Smooth muscle cell of the brain vasculature (primary cell): Measurements from ENCODE around the gene RCOR1.

Experiments used
- DNase-seq: peaks from one replicate; pipeline ENCODE4 v3.0.0-alpha.2; 2012; ENCODE audit warnings: low read depth, low spot score

RCOR1 gene

DNA sequence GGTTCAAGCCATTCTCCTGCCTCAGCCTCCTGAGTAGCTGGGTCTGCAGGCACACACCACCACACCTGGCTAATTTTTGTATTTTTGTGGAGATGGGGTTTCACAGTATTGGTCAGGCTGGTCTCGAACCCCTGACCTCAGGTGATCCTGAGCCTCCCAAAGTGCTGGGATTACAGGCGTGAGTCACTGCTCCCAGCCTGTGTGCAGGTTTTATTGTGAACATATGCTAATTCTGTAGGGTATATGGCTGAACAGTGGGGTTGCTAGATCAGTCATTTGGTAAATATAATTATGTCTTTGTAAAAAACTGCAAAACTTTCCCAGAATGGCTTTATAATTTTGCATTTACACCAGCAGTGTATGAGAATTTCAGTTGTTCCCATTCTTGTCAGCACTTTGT is 85.9 kb downstream of the RCOR1 start:
- no peak for DNase-seq

DNA sequence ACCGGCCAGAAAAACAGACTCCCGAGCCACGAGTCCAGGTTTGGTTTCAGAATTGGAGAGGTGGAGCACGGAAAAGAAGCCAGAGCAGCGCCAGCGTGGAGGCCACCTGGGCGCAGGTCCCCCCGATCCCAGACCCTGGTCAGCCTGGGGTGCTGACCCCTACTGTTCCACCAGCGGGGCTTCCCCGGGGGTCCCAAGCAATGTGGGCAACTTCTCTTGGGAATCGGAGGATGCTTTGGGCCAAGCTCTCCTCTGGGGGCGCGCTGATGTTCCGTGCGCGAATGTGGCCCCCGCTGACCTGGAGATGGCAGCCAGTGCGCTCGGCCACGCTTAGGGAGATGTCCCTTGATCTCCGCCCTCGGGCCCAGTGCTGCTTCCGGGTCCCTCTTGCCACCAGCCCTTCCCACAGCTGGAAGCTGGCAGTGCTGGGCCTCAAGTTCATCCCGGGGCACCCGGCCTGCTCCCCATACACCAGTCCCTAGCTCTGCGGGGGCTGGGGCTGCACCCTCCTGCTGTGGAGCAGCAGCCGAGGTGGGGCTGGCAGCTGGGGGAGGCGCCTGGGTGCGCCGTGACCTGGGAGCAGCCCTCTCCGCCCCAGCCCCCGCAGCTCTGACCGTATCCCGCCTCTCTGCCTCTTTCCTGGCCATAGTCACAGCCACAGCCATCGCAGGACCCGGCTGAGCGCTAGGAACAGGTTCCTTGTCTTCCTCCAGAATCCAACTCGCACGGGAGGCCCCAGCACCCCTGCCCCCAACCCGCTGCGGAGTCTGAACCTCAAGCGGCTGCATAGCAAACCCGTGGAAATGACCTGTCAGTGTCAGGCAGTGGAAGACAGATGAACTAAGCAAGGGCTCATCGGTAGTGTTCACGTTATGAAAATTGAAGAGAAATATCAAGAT is 91.2 kb downstream of the RCOR1 start:
- DNase-seq, result no peak

DNA sequence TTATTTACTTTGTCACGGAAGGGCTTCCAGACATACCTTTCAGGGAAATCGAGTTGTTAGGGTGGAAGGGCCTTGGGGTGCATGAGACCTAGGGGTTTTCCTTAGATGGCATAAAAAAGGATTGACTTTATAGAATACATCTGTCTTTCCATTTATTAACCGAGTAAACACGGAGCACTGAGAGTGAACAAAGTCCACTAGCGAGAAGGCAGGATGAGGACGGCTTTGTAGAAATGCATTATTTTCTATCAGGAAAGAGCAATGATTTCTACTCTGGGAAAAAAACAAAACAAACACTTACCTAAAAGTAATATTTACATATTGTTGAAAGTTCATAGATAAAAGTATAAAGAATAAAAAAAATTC is 91.8 kb downstream of the RCOR1 start:
- no peak for DNase-seq

DNA sequence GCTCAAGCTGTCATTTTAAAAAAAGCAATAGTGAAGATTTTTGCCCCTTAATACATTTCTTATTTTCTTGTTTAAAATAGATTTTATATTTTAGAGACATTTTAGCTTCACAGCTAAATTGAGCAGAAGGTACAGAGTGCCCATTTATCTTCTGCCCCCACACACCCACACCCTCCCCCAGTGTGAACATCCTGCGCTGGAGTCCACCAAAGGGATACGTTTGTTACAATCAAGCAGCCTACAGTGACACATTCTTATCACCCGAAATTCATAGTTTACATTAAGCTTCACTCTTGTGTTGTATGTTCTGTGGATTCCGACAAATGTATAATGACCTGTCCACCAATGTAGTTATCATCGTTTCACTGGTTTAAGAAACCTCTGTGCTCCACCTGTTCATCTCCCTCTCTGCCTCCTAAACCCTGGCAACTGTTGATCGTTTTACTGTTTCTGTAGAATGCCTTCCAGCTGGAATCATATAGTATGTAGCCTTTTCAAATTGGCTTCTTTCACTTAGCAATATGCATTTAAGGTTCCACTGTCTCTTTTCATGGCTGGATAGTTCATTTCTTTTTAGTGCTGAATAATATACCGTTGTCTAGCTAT is 93.8 kb downstream of the RCOR1 start:
- no peak for DNase-seq

DNA sequence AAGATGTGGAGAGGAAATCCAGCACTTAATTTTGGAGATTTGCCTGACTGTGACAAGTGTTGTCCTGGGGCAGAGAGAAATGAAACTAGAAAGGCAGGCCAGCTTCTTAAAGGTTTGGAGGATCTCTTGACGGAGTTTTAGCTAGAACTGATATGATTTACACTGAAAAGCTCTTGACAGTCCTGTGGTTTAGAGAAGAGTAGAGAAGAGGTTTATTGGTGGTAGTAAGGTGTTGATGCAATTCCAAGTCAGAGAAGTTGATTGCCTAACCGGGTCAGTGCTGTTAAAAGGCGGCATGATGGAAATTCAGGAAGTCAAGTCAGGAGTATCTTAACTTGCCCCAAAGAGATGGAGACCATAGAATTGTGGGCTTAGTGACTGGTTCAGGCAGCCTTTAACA is 95.8 kb downstream of the RCOR1 start:
- no peak for DNase-seq

DNA sequence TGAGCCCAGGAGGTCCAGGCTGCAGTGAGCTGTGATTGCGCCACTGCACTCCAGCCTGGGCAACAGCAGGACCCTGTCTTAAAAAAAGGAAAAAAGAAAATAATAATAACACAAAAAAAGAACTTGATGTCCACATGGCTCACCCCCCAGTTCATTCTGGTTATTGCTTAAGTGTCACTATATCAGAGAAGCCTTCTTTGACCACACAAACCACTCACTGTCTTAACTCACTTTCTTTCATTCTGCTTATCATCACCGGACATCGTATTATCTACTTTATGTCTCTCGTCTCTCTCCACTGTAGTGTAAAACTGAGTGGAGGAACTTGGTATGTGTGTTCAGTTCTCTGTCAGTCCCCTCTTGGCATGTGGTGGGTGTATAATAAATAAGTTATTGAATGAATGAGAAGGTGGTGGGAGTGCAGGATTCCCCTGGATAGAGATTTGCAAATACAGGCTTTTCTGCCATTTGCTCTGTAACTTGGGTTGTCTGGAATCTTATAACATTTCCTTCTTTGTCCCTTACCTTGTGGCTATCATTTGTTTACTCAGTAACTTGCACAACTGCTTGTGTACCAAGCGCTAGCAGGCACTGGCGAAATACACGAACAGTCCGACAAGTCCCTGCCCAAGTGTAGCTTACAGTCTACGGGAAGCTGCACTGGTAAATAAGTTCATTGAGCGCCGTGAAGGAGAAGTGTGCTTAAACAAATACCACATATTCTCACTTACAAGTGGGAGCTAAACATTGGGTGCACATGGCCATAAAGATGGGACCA is 98.2 kb downstream of the RCOR1 start:
- DNase-seq, result no peak

DNA sequence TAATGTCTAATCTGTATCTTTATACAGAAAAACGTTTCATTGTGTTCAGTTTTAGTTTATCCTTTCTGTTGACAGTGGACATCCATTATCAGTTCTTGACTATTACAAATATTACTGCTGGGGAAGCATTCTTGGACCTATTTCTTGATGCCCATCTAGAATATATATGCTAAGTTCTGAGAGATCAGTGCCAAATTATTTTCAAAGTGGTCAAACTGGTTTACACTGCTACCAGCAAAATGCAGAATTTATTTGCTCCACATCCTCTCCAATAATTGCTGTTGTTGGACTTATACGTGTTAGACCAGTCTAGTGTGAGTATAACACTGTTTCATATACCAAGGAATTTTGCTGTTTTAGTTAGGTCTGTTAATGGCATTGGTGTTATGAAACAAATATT is 99.3 kb downstream of the RCOR1 start:
- DNase-seq, result no peak

DNA sequence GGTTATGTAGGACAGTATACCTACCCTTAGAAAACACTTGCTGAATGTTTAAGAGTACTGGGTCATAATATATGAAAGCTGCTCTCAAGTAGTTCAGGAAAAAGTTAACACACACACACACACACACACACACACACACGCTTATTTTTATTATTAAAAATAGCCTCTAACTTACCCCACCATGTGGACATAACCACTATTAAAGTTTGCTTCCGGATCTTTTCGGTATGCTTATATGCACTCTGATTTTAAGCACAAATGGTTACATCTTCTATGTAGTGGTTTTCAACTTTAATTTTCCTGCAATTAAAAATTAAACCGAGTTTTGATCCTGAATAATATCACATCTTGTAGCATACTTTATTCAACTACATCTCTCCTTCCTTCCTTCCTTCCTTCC is 99.9 kb downstream of the RCOR1 start:
- no peak for DNase-seq

DNA sequence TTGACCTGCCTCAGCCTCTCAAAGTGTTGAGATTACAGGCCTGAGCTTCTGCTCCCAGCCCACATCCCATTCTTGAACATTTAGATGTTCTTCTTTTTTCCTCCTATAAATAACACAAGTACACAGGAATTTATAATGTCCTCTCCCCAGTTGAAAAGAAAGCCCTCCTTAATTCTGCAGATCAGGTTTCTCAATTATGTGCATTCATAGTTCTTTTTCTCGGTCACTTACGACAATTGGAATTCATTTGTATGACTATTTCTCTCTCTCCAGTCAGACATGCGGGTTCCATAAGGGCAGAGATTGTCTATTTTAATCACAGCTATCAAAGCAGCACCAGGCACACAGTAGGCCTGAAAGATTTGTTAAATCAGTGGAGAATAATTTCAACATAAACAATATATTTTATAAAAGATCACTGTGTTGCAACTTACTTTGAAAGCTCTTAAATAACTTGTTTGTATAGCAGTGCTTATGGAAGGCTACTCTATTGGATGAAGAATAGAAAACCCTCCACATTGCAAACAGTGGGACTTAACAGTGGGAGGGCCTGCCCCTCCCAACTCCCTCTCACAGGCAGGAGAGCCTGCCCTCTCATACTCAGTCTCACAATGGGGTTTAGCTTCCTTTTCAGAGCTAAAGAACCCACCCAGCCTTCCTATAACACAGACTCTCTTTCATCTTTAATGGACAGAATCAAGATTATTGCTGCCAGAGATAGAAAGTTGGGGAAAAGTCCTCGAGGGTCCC is 100.7 kb downstream of the RCOR1 start:
- DNase-seq, result no peak

DNA sequence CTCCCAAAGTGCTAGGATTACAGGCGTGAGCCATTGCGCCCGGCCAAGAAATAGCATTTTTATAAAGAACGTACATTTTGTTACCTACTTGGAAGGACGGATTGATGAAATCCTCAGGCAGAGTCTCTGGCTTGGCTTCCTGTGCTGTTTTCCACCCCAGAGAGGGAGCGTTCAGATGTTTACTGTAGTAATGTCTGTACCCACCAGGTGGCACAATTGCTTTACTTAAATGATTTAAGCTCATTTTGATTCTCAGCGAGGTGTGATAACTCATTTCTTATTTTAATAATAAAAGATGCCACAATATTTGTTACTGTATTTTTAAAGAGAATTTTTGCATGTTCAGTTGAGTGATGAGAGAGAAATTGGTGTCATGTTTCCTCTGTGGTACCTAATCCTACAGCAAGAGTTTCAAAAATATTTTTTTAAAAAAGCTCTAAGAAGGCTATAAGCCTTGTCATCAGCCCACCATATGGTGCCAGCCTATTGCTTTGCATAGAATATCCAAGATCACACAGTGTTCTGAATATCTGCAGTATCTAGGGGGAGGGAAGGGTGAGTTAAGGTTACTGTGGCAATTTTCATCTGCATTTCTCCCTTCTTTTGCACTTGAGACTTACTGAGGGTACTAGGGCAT is 102.2 kb downstream of the RCOR1 start:
- DNase-seq, result peak; percentile 56

DNA sequence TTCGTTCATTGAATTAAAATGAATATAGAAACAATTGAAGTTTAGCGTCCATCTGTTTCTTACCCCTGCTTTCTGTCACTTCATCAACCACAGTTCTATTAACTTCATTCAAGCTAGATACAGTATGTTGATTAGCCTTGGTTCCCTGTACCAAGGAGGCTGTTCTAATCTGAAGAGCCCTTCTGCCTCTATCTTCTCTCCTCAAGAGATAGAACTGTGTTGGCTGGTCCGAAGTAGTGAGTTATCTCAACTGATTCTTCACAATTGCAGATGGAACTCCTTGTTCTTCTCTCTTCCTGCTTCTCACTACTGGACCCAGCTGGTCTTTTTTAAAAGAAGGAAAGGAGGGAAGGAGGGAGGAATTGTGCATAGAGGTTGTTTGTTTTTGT is 102.7 kb downstream of the RCOR1 start:
- DNase-seq, result no peak

DNA sequence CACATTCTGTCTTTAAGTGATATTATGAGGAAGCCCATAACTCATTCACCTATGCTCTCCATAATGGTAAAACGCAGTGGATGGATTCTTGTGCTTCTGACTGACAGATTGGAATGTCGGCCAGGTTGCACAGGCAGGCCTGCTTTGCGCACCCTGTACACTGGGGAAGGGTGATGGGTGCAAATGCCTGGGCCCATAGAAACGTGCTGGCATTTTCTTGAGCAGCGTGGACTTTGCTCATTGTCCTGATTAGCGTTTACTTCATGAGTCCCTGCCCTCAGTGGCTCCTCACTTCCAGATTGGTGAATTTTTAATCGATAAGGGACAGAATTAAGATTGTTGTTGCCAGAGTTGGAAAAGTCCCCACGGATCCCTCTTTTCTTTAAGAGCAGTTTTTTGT is 103.9 kb downstream of the RCOR1 start:
- DNase-seq, result no peak

DNA sequence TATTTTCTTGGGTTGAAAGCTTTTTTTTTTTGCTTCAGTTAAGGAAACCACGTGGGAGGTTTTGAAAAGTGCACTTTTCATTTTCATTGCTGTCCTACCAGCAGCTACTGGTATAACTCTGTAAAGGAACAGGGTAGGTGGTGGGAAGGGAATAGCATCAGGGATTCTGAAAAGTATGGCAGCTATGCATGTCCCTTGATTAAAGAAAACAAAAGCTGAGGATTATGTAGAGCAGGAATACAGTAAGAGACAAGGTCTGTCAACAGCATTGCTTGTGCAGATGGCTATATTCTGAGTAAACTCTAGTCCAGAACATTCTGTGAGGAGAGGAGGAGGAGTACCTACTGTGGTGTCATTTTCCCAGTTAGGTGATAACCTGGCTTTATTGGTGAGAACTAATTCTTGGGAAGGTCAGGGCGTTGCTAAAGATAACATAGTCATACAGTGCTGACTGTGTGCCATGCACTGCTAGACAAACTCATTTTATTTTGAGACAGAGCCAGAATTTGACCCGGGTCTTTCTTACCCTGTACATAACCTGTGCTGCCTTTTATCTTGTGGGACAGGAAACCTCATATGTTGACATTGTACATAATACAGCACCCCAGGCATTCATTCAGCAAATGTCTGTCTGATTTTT is 104.5 kb downstream of the RCOR1 start:
- no peak for DNase-seq

DNA sequence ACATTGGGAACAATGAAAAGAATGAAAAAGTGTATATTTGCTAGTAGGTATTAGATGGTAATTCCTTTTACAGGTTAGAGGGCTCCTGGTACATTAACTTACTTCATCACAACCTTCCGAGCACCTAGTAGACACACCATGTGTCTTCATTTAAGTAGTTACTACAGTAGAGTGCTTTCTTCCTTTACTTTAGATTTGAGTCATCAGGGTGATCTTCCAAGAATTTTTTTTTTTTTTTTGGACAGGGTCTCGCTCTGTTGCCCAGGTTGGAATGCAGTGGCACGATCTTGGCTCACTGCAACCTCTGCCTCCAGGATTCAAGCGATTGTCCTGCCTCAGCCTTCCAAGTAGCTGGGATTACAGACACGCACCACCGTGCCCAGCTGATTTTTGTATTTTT is 105.1 kb downstream of the RCOR1 start:
- no peak for DNase-seq

DNA sequence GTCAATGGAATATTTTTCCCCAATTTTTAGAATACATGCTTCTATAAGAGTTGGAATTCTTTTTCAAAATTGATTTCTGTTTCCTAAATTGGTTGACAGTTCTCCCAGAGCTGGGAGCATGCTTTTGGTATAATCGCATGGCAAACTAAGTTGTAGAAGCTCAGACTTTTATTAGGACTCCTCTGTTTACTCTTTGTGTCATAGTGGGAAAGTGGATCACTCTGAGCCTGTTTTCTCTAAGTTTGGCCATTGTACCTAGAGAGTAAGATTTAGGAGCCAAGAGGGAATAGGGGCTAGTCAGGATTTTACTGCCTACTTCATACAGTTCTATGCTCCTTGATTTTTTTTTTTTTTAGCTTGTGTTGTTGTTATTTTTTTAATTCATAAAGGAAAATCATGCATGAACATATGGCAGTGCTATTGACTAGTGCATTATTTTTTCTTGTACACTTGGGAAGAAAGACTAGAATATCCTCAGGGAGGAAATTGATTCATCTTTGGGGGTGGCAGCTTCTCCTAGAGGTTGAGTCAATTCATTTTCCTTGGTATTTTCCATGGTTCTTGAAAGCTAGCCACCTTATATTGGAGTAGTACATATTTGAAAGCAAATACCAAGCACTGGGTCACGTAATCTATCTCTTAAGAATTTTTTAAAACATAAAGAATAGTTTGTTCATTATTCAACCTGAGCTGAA is 107.1 kb downstream of the RCOR1 start:
- DNase-seq, result no peak

DNA sequence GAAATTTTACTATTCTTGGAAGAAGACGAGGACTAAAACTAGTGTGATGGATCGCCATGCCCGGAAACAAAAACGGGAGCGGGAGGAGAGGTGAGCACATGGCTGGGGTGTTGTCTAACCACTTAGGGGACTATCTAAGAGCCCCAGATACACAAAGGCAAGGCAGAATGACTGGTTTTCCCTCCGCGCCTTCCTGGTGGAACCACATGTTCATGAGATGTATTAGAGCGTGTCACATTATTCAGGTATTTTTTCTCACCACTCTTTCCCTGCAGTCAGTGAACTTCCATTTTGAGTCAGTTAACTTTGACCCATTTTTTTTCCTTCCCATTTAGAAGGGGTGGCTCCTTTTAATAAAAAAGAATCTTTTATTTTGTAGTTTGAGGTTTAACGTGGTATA is 116.0 kb downstream of the RCOR1 start:
- no peak for DNase-seq

DNA sequence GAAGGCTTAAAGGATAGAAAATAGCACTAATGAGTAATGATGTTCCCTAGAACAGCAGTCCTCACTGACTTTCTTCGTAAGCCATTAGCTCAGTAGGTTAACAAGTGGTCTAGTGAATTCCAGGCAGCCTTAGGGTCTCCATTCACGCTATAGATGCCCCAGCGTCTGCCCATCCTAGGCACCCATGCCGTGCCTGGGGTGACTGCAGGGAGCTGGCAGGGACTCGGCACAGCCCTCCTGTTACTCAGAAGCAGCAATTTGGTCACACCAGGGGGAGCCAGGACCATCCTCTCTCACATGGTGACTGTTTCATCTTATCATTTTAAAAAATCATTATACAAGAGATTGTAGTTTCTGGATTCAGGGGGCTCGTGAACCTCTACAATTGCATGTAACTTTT is 118.8 kb downstream of the RCOR1 start:
- DNase-seq, result no peak

DNA sequence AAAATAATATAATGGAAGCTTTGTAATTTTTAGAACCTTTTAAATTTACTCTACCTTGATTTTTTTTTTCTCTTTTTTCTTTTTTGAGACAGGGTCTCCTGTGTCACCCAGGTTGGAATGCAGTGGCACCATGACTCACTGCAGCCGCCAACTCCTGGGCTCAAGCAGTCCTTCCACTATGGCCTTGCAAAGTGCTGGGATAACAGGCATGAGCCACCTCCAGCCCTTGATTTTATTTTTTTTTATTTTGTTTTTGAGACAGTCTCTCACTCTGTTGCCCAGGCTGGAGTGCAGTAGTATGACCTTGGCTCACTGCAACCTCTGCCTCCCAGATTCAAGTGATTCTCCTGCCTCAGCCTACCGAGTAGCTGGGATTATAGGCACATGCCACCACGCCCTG is 119.5 kb downstream of the RCOR1 start:
- DNase-seq, result no peak

DNA sequence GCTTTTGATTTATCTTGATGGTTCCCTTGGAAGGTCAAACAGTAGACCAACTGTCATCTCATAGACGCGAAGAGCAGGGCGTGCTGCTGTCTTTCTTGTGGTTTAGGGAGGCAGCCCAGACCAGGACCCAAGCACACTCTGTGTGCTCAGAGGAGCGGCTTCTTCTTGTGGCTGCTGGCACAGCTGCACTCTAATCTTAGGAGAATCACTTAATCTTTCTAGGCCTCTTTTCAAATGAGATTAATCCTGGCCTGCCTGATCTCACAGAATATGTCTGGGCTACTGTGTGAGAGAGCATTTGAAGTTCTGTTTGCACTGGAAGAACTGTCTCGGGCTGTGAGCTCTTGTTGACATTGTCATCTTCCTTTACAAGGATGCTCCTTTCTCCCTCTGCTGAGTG is 124.8 kb downstream of the RCOR1 start:
- no peak for DNase-seq

DNA sequence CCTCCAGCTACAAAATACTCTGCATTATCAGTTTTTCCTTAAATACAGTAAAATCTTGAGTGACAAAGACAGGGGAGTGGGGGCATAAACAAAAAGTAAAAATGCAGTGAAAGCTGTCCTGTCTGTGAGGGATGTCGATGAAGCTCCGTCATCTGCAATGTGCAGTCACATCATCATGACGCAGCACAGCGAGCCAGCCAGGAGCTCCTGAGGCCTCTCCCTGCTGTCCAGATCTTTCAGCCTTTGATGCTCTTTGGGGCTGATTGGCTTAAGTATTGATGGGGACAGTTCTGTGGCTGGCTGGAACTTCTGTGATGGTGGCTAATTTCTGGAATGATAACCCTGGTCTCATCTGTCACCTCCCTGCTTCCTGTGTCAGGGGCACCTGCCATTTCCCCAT is 130.2 kb downstream of the RCOR1 start:
- no peak for DNase-seq
